Measurements from ENCODE around the gene IFIT3.

IFIT3 gene

DNA sequence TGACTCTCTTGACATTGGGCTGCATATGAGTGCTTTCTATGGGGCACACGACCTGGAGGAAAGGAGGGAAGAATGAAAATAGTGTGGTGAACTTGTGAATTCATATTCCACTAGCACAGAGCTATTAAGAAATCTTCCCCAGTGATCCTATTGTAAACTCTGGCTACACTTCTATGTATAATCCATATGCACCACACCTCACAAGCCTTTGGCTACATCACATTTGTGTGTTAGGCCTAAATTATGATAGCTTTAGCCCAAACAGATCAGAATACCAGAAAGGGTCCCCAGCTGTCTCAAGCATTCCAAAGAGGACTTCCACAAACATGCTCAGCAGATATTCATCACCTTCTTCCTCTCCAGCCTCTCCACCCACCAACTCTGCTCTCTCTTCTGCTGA is 40.3 kb downstream of the IFIT3 start:
- intact Hi-C loops (cut with DNase I; ENCODE audit: low total_unique reads) = no loop called here
- Histone ChIP-seq H3K9me3 (no peaks in the 10 kb centered on the region), H3K36me3 (no peaks in the 10 kb centered on the region), H3K27ac (peak overlapping the region in 1 of 2 donors; percentile 52), H3K4me1 (peaks cover 0 to 38% (median 9%) of the 10 kb centered on the region in 4 donors), H3K4me3 (no peak overlapping the region), H3K27me3 (no peaks in the 10 kb centered on the region)
- no peak for DNase-seq
- TF ChIP-seq, protein P1, sequence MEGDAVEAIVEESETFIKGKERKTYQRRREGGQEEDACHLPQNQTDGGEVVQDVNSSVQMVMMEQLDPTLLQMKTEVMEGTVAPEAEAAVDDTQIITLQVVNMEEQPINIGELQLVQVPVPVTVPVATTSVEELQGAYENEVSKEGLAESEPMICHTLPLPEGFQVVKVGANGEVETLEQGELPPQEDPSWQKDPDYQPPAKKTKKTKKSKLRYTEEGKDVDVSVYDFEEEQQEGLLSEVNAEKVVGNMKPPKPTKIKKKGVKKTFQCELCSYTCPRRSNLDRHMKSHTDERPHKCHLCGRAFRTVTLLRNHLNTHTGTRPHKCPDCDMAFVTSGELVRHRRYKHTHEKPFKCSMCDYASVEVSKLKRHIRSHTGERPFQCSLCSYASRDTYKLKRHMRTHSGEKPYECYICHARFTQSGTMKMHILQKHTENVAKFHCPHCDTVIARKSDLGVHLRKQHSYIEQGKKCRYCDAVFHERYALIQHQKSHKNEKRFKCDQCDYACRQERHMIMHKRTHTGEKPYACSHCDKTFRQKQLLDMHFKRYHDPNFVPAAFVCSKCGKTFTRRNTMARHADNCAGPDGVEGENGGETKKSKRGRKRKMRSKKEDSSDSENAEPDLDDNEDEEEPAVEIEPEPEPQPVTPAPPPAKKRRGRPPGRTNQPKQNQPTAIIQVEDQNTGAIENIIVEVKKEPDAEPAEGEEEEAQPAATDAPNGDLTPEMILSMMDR (IDR thresholded peaks at IDR 0.05) = no peak

DNA sequence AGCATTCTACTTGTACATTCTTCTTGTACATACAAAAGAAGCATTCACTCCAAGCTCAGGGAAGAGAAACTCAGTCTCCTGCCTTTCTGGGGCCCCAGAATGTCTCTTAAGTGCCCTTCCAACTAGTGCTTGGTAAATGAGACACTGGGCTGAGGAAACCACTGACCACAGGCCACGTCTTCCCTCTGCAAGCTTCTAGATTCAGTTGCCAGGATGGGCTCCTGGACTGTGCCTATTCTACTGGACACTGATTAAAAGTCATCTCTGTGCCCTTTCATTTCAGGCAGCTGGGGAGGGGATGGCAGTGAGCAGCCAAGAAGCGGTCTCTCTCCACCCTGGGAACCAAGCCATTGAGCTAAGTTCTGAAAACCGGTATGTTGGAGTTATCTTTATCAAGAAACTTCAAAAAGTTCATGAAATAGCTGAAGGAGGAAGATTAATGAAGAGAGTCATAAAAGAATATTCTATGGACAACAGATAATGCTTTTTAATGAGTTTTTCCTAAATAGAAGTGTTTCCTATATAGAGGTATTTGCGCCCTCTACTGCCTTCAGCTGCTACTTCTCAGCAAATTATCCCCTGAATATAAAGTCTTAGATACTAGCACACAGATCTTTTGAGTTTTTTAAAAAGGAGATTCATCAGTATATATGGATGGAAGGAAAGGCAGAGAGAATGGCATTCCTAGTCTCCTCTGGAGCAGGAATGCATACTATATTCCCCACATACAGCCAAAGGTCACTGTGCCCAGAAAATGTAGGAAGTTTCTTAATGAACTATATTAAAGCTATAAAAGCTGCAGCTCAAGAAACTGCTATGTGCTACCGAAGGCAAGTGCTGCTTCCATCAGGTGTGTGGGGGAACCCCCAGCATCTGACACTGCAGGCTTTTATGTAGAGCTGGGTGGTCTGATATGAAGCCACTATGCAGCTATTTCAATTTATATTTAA is 41.6 kb downstream of the IFIT3 start:
- no peak overlapping the region for H3K4me3 ChIP-seq
- no peaks in the 10 kb centered on the region for H3K36me3 ChIP-seq
- H3K27ac ChIP-seq = peak overlapping the region in 1 of 2 donors; percentile 42
- H3K4me1 ChIP-seq = peaks cover 0 to 35% (median 14%) of the 10 kb centered on the region in 4 donors
- intact Hi-C loops (cut with DNase I; ENCODE audit: low total_unique reads) = no loop called here
- DNase-seq = no peak
- no peaks in the 10 kb centered on the region for H3K27me3 ChIP-seq
- no peaks in the 10 kb centered on the region for H3K9me3 ChIP-seq
- TF ChIP-seq, protein P1 (IDR thresholded peaks at IDR 0.05) = peak; percentile 50 to 66

DNA sequence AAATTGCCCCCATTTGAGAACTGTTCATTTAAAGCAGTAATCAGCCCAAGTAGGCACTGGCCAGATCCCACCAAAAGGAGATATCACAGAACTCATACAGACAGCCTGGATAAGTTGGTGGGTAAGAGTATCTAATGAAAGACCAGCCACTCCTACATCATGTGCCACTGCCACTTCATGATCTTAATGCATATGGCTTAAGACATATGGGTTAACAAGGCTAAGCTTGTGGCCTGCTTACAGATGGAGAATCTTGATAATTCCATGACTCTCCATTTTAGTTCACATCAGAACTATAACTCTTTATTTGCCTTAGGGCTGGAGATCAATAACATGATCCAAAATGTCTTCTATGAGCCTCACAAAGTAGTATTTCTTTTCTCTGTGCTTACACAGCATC is 43.3 kb downstream of the IFIT3 start:
- H3K9me3 ChIP-seq = no peaks in the 10 kb centered on the region
- H3K4me1 ChIP-seq = peaks cover 0 to 38% (median 22%) of the 10 kb centered on the region in 4 donors
- no peaks in the 10 kb centered on the region for H3K27me3 ChIP-seq
- H3K27ac ChIP-seq = no peak overlapping the region
- DNase-seq = no peak
- intact Hi-C loops (cut with DNase I; ENCODE audit: low total_unique reads) = no loop called here
- H3K36me3 ChIP-seq = no peaks in the 10 kb centered on the region
- no peak overlapping the region for H3K4me3 ChIP-seq
- TF ChIP-seq, protein P1 (IDR thresholded peaks at IDR 0.05) = no peak

DNA sequence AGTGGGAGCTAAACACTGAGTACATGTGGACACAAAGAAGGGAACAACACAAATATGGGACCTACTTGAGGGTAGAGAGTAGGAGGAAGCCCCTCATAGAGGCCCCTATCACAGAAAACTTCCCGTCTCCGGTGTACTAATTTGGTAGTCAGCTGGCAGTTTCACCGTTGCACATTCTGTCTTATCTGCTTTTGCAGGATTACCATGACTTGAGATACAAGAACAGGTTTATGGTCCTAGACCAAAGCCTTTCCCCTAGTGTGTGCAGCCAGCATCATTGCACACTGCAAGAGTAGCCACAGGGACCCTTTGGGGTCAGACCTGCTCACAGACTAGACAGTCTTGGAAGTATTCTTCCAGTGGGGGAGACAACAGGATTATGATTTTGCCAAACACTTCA is 44.2 kb downstream of the IFIT3 start:
- intact Hi-C loops (cut with DNase I; ENCODE audit: low total_unique reads) = no loop called here

DNA sequence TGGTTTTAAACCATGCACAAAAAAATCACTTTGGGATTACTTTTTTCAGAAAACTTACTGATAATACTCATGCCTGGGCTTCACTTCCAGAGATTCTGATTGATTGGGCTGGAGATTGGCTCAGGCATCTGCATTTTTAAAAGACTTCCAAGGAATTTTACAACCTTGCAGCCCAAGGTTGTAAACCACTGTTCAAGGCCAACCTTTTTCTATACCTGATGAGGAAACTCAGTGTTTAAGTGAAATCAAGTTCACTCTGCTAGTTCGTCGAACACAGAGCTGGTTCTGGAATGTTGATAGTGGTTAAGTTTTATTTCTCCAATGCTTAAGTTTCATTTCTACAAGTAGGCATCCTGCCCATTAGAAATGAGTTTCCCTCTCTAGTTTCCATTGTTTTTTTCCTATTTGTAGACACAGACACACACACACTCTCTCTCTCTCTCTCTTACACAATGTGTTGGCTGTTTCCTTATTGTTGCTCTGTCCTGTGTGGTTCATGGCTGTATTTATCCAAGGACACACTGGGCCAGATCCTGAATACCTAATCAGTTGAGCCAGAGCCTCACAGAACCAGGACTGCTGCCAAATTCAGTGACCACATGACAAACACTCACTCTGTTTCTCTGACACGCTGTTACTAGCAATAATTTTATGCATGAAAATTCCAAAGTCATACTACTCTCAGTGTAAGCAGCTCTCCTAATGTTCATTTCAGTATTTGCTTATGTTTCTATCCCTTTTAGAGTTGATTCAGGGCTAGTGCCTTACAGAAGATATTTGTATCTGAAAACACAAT is 46.3 kb downstream of the IFIT3 start:
- TF ChIP-seq, protein P1 (IDR thresholded peaks at IDR 0.05) = no peak
- Histone ChIP-seq H3K4me1 (peaks cover 0 to 23% (median 17%) of the 10 kb centered on the region in 4 donors), H3K27ac (peak overlapping the region; percentile 88 to 90), H3K4me3 (peak overlapping the region in 1 of 2 donors; percentile 5), H3K36me3 (no peaks in the 10 kb centered on the region), H3K9me3 (no peaks in the 10 kb centered on the region), H3K27me3 (no peaks in the 10 kb centered on the region)
- intact Hi-C loops (cut with DNase I; ENCODE audit: low total_unique reads) = no loop called here
- DNase-seq = peak; percentile 94 to 96

More for the DNA sequence above, 44.2 kb downstream of the IFIT3 start:
- DNase-seq = no peak
- TF ChIP-seq, protein P1 (IDR thresholded peaks at IDR 0.05) = no peak
- H3K27me3 ChIP-seq = no peaks in the 10 kb centered on the region
- no peak overlapping the region for H3K4me3 ChIP-seq
- no peaks in the 10 kb centered on the region for H3K36me3 ChIP-seq
- H3K27ac ChIP-seq = no peak overlapping the region
- H3K4me1 ChIP-seq = peaks cover 0 to 38% (median 22%) of the 10 kb centered on the region in 4 donors
- no peaks in the 10 kb centered on the region for H3K9me3 ChIP-seq
